ENCODE data around the gene HEATR9. TPM values are rescaled to one million over a fixed set of nuclear protein-coding genes. Genes with fewer than 3 reads are reported as not detected.

Gene HEATR9
- total RNA-seq, 1 donor from 2014 or later = 0.13 TPM

DNA sequence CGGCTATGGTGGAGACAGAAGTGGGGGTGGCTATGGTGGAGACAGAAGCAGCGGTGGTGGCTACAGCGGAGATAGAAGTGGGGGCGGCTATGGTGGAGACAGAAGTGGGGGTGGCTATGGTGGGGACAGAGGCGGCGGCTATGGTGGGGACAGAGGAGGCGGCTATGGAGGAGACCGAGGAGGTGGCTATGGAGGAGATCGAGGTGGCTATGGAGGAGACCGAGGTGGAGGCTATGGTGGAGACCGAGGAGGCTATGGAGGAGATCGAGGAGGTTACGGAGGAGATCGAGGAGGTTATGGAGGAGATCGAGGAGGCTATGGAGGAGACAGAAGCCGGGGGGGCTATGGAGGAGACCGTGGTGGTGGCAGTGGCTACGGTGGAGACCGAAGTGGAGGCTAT, 24.1 kb downstream of the HEATR9 start:
- Mint-ChIP-seq H3K9me3 (no peaks in the 10 kb centered on the region), H3K4me1 (ENCODE audit: low read depth) (peaks cover 3% of the 10 kb centered on the region), H3K27me3 (ENCODE audit: insufficient read depth) (no peaks in the 10 kb centered on the region), H3K27ac (peak overlapping the region; percentile 21), H3K36me3 (ENCODE audit: low read depth) (peaks cover 49% of the 10 kb centered on the region), H3K4me3 (no peak overlapping the region)
- intact Hi-C loops (cut with micrococcal nuclease) = no loop called here
- DNase-seq (ENCODE audit: low spot score) = no peak

DNA sequence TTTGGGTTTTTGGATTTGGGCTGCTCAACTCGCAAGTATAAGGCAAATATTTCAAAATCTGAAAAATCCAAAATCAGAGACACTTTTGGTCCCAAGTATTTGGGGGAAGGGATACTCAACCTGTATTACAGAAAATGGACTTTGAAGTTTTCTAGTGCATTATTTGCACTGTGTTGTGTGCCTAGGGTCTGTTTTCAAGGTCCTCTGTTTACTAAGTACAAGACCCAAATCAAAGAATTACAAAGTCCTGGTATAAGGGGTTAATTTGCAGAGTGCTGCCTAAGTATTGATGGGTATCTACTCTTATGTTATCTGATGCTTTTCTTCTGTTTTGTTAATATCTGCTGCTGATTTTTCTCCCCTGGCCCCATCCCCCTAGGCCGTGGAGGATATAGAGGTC, 25.0 kb downstream of the HEATR9 start:
- DNase-seq (ENCODE audit: low spot score) = no peak
- no peak overlapping the region for H3K27ac Mint-ChIP-seq
- H3K4me3 Mint-ChIP-seq = no peak overlapping the region
- peaks cover 48% of the 10 kb centered on the region for H3K36me3 Mint-ChIP-seq (ENCODE audit: low read depth)
- no peaks in the 10 kb centered on the region for H3K27me3 Mint-ChIP-seq (ENCODE audit: insufficient read depth)
- no peaks in the 10 kb centered on the region for H3K4me1 Mint-ChIP-seq (ENCODE audit: low read depth)
- no peaks in the 10 kb centered on the region for H3K9me3 Mint-ChIP-seq
- intact Hi-C loops (cut with micrococcal nuclease) = no loop called here

DNA sequence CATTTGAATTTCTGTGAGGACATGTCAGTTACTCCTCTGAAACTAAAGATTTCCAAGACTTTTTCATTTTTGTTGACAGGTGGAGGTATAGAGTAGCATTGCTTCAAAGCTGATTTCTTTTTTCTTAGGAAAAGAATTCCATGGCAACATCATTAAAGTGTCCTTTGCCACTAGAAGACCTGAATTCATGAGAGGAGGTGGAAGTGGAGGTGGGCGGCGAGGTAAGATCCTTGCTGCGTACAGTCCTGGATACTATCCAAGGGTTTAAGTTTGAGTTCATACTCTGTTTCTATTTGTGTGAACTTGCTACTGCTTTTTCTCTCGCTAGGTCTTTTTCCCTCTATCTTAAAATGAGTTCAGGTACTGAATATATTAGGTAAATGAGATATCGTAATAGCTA, 26.5 kb downstream of the HEATR9 start:
- Mint-ChIP-seq H3K27ac (peak overlapping the region; percentile 31), H3K36me3 (ENCODE audit: low read depth) (peaks cover 46% of the 10 kb centered on the region), H3K4me1 (ENCODE audit: low read depth) (no peaks in the 10 kb centered on the region), H3K27me3 (ENCODE audit: insufficient read depth) (no peaks in the 10 kb centered on the region), H3K4me3 (no peak overlapping the region), H3K9me3 (no peaks in the 10 kb centered on the region)
- intact Hi-C loops (cut with micrococcal nuclease) = no loop called here
- DNase-seq (ENCODE audit: low spot score) = no peak

DNA sequence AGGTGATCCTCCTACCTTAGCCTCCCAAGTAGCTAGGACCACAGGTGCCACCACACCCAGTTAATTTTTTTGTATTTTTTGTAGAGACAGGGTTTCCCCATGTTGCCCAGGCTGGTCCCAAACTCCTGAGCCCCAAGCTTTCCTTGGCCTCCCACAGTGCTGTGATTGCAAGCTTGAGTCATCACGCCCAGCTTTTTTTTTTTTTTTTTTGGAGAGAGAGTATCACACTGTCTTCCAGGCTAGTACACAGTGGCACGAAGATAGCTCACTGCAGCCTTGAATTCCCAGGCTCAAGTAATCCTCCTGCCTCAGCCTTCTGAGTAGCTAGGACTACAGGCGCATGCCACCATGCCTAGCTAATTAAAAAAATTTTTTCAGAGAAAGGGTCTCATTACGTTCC, 27.2 kb downstream of the HEATR9 start:
- H3K4me3 Mint-ChIP-seq = no peak overlapping the region
- DNase-seq (ENCODE audit: low spot score) = no peak
- H3K9me3 Mint-ChIP-seq = no peaks in the 10 kb centered on the region
- peaks cover 50% of the 10 kb centered on the region for H3K36me3 Mint-ChIP-seq (ENCODE audit: low read depth)
- intact Hi-C loops (cut with micrococcal nuclease) = no loop called here
- H3K4me1 Mint-ChIP-seq (ENCODE audit: low read depth) = no peaks in the 10 kb centered on the region
- H3K27me3 Mint-ChIP-seq (ENCODE audit: insufficient read depth) = no peaks in the 10 kb centered on the region
- no peak overlapping the region for H3K27ac Mint-ChIP-seq

DNA sequence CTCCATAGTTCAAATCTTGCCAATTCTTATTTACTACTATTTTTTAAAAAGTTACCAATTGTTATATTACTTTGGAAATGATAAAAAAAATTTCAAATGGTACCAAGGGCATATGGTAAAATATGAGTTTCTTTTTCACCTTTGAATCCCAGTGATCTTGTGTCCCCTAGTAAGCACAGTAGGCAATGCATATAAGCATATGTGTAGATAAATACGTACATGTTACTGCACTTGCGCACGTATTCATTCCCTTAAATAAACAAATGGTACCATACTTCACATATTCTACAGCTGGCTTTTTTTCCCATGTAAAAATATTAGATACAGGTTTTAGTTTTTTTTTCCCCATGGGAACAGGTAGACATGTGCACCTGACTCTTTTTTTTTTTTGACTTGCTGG, 27.6 kb downstream of the HEATR9 start:
- peaks cover 50% of the 10 kb centered on the region for H3K36me3 Mint-ChIP-seq (ENCODE audit: low read depth)
- no peaks in the 10 kb centered on the region for H3K27me3 Mint-ChIP-seq (ENCODE audit: insufficient read depth)
- no peak overlapping the region for H3K27ac Mint-ChIP-seq
- no peak for DNase-seq (ENCODE audit: low spot score)
- peaks cover 4% of the 10 kb centered on the region for H3K4me1 Mint-ChIP-seq (ENCODE audit: low read depth)
- intact Hi-C loops (cut with micrococcal nuclease) = no loop called here
- H3K9me3 Mint-ChIP-seq = no peaks in the 10 kb centered on the region
- H3K4me3 Mint-ChIP-seq = no peak overlapping the region

DNA sequence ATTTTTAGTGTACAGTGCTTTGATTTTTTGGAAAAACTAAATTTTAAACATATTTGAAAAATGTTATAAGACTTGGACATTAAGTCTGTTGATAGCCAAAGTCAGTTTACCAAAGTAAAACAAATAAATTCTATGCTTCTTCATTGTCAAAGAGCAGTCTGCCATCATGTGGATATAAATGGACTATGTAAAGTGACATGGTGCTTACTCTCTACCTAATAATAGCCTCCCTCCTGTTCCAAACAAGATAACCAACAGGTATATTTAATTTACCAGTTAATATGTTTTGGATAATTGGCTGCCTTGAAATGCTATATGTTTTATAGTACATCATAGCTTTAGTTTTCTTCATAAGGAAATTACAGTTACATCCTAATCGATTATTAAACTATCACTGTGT, 43.5 kb downstream of the HEATR9 start:
- H3K4me3 Mint-ChIP-seq = no peak overlapping the region
- H3K27ac Mint-ChIP-seq = no peak overlapping the region
- no peaks in the 10 kb centered on the region for H3K27me3 Mint-ChIP-seq (ENCODE audit: insufficient read depth)
- intact Hi-C loops (cut with micrococcal nuclease) = no loop called here
- H3K9me3 Mint-ChIP-seq = no peaks in the 10 kb centered on the region
- no peak for DNase-seq (ENCODE audit: low spot score)
- H3K4me1 Mint-ChIP-seq (ENCODE audit: low read depth) = peaks cover 5% of the 10 kb centered on the region
- H3K36me3 Mint-ChIP-seq (ENCODE audit: low read depth) = peaks cover 58% of the 10 kb centered on the region

DNA sequence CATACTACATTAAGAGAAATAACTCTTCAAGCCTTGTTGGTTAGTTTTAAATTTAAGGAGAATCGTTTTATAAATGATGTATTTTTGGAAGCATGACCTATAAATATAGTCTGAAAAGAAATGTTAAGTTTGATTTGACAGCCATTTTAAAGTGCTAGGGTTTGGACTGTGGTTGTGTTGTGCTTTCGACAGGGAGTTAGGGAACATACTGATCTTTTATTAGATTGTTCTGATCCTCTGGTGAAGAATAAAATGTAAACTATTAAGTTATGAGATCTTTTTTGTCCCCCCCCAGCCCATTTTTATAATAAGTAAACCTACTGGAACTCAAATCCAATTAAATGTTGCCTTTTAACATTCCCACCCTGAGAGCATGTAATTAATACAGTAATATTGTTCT, 47.4 kb downstream of the HEATR9 start:
- H3K36me3 Mint-ChIP-seq (ENCODE audit: low read depth) = peaks cover 53% of the 10 kb centered on the region
- no peaks in the 10 kb centered on the region for H3K27me3 Mint-ChIP-seq (ENCODE audit: insufficient read depth)
- H3K27ac Mint-ChIP-seq = no peak overlapping the region
- intact Hi-C loops (cut with micrococcal nuclease) = no loop called here
- no peak overlapping the region for H3K4me3 Mint-ChIP-seq
- DNase-seq (ENCODE audit: low spot score) = no peak
- no peaks in the 10 kb centered on the region for H3K9me3 Mint-ChIP-seq
- H3K4me1 Mint-ChIP-seq (ENCODE audit: low read depth) = peaks cover 24% of the 10 kb centered on the region

DNA sequence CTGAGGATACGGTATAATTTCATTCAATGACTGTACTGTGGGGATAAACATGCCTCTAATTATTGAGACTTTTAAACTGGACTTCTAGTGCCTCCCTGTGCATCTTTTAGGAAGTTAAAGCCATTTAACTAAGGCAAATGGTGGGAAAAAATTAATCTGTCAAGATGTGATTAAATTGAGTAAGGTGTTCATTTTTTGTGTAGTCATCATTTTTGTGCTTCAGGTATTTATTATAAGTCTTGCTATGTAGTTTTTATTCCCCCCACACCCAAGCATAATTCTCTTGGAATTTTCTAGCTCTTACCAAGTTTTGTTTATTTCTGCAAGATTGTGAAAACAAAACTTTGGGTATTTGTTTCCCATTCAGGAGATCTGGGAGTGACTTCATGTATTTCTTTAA, 49.2 kb downstream of the HEATR9 start:
- intact Hi-C loops (cut with micrococcal nuclease) = no loop called here
- H3K9me3 Mint-ChIP-seq = no peaks in the 10 kb centered on the region
- H3K4me1 Mint-ChIP-seq (ENCODE audit: low read depth) = peaks cover 39% of the 10 kb centered on the region
- H3K27ac Mint-ChIP-seq = no peak overlapping the region
- DNase-seq (ENCODE audit: low spot score) = no peak
- H3K27me3 Mint-ChIP-seq (ENCODE audit: insufficient read depth) = no peaks in the 10 kb centered on the region
- no peak overlapping the region for H3K4me3 Mint-ChIP-seq
- H3K36me3 Mint-ChIP-seq (ENCODE audit: low read depth) = peaks cover 49% of the 10 kb centered on the region

DNA sequence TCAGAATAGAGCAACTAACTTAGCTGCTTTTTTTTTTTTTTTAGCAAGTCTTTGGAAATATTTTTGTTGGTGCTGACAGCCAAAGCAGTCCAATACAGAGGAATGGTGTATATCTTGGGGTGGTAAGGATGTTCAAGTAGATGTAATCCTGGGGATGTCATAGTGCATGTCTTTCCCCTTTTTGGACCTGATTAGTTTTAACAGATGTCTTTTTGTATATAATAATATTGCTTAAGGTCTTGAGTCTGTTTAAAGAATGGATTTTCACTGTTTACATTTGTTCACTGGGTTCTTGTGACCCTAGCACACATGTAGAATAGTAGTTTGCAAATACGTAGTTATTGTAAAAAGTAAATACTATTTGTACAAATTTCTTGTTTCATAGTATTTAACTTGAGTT, 51.5 kb downstream of the HEATR9 start:
- H3K9me3 Mint-ChIP-seq = no peaks in the 10 kb centered on the region
- peaks cover 38% of the 10 kb centered on the region for H3K36me3 Mint-ChIP-seq (ENCODE audit: low read depth)
- no peak overlapping the region for H3K27ac Mint-ChIP-seq
- H3K4me3 Mint-ChIP-seq = no peak overlapping the region
- H3K4me1 Mint-ChIP-seq (ENCODE audit: low read depth) = peaks cover 52% of the 10 kb centered on the region
- no peak for DNase-seq (ENCODE audit: low spot score)
- no peaks in the 10 kb centered on the region for H3K27me3 Mint-ChIP-seq (ENCODE audit: insufficient read depth)
- intact Hi-C loops (cut with micrococcal nuclease) = no loop called here

DNA sequence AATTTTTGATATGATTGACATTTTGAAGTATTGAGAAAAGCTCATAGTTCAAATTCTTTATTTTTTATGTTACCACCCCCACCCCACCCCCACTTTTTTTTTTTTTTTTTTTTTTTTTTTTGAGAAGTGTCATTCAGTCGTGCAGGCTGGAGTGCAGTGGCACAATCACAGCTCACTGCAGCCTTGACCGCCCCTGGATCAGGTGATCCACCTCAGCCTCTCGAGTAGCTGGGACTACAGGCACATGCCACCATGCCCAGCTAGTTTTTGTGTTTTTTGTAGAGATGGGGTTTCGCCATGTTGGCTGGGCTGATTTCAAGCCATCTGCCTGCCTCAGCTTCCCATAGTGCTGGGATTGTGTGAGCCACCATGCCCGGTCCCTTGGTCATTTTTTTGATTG, 52.0 kb downstream of the HEATR9 start:
- Mint-ChIP-seq H3K27ac (no peak overlapping the region), H3K4me1 (ENCODE audit: low read depth) (peaks cover 56% of the 10 kb centered on the region), H3K36me3 (ENCODE audit: low read depth) (peaks cover 39% of the 10 kb centered on the region), H3K27me3 (ENCODE audit: insufficient read depth) (no peaks in the 10 kb centered on the region), H3K9me3 (no peaks in the 10 kb centered on the region), H3K4me3 (no peak overlapping the region)
- intact Hi-C loops (cut with micrococcal nuclease) = no loop called here
- DNase-seq (ENCODE audit: low spot score) = no peak

DNA sequence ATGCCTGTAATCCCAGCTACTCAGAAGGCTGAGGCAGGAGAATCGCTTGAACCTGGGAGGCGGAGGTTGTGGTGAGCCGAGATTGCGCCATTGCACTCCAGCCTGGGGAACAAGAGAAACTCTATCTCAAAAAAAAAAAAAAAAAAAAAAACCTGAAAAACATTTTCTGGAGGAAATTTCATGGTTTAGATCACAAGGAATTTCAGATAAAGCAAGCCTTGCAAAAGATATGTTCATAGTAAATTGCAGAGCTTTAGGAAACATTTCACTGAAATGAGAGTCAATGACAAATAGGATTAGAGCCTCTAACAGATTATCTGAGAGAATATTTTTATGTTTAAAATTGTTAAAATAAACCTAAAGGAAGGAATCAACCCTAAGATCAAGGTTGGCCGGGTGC, 56.2 kb downstream of the HEATR9 start:
- Mint-ChIP-seq H3K9me3 (no peaks in the 10 kb centered on the region), H3K27me3 (ENCODE audit: insufficient read depth) (no peaks in the 10 kb centered on the region), H3K4me1 (ENCODE audit: low read depth) (peaks cover 71% of the 10 kb centered on the region), H3K36me3 (ENCODE audit: low read depth) (peaks cover 21% of the 10 kb centered on the region), H3K4me3 (no peak overlapping the region), H3K27ac (no peak overlapping the region)
- intact Hi-C loops (cut with micrococcal nuclease) = no loop called here
- no peak for DNase-seq (ENCODE audit: low spot score)

DNA sequence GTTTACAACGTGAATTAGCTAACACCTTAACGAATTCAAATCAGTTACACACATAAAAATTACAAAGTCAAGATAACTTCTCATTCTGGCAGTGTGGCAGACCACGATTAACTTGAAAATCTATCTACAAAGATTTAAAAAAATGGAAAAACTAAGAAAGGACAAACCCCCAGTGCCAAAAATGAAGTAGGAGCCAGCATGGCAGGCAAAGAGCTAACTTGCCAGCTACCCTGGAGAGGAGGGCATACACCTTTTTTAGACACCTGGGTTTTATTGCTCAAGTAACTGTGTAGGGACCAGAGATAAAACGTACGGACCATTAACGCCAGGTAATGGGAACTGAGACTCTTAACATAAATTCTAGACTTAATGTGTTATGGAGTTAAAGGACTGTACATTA, 56.9 kb downstream of the HEATR9 start:
- peaks cover 19% of the 10 kb centered on the region for H3K36me3 Mint-ChIP-seq (ENCODE audit: low read depth)
- H3K4me3 Mint-ChIP-seq = peak overlapping the region; percentile 7
- intact Hi-C loops (cut with micrococcal nuclease) = no loop called here
- H3K27ac Mint-ChIP-seq = no peak overlapping the region
- no peaks in the 10 kb centered on the region for H3K27me3 Mint-ChIP-seq (ENCODE audit: insufficient read depth)
- no peak for DNase-seq (ENCODE audit: low spot score)
- H3K4me1 Mint-ChIP-seq (ENCODE audit: low read depth) = peaks cover 75% of the 10 kb centered on the region
- no peaks in the 10 kb centered on the region for H3K9me3 Mint-ChIP-seq

DNA sequence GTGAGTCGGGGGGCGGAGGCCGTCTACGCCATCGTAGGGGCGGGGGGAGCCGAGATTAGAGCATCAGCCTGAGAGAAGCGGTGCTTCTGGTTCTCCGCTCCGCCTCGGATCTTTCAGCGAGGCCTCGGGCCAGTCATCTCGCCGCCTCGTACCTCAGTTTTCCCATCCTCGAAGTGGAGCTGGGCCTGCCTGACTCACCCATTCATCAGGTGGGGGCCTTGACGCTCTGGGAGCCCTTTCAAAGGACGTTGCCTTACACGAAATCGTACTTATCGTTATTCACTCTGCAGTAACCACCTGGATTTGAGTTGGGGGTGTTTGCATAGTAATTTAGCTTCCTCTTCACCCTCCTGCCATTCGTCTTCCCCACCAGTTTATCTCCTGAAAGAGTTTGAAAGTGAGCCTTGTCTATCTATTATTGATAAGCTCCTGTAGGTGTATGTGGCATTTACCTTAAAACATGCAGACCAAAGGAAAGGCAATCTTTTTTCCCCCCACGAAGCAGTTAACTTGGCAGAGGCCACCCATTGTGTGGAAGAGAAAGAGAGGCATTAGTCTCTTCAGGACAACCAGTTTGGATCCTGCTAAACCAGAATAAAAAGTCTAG, 58.7 kb downstream of the HEATR9 start:
- no peaks in the 10 kb centered on the region for H3K27me3 Mint-ChIP-seq (ENCODE audit: insufficient read depth)
- peaks cover 66% of the 10 kb centered on the region for H3K4me1 Mint-ChIP-seq (ENCODE audit: low read depth)
- no peaks in the 10 kb centered on the region for H3K9me3 Mint-ChIP-seq
- H3K36me3 Mint-ChIP-seq (ENCODE audit: low read depth) = peaks cover 10% of the 10 kb centered on the region
- no peak for DNase-seq (ENCODE audit: low spot score)
- H3K4me3 Mint-ChIP-seq = peak overlapping the region; percentile 98
- H3K27ac Mint-ChIP-seq = peak overlapping the region; percentile 99
- intact Hi-C loops (cut with micrococcal nuclease) = loop anchor here (1.0 to 10.0 kb wide), 5 partner anchors 46 to 825 kb away; partner anchors contain the start of genes AP2B1, LIG3, SLFN5 and ZNHIT3

Data from activated T-helper 1 cell treated with anti-CD3 and anti-CD28 coated beads, Interleukin-12 subunit alpha, Interleukin-12 subunit beta, Interleukin-2, Interleukin-4 antibody, amounts not matched to agents 30 ng/mL and 10 ng/mL and 1 ng/mL, durations not matched to agents 14 hours and 24 hours and 36 hours (primary cell).